ENCODE results near the gene COPS8. TPM values are rescaled to one million over a fixed set of nuclear protein-coding genes. Genes with fewer than 3 reads are reported as not detected.

The COPS8 gene
- total and polyA plus RNA-seq, 2 donors (not counting 3 experiments of a cell fraction or from before 2014, with no cell fraction given) = 73.6 to 80.7 TPM

DNA sequence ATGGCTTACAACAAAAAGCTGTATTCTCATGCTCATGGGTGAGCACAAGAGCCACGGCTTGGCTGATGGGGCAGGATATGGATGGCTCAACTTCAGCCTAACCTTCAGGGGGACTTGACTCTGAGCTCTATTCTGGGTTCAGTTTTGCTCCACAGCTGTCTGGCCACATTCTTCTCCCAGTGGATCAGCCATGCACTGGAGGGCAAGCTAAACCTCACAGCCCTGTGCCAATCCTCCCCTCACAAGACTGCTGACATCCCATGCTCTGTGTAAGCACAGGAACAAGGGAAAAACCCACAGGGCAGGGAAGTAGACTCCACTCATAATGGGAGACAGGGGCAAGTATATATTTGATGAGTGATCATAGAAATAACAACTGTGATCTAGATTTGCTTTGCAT lies 35.6 kb downstream of the COPS8 start:
- Histone ChIP-seq H3K4me2 (ENCODE audit: insufficient read depth, low read length) (no peak overlapping the region), H2AFZ (ENCODE audit: low read depth, low read length) (no peak overlapping the region), H4K20me1 (replicated peaks; ENCODE audit: control insufficient read depth, extremely low read depth, insufficient read depth, low read length) (no peaks in the 10 kb centered on the region), H3K4me1 (ENCODE audit: control insufficient read depth, extremely low read depth, insufficient read depth, low read length) (peaks cover 3% of the 10 kb centered on the region), H3K9me3 (replicated peaks; ENCODE audit: control insufficient read depth, insufficient read depth, low read length) (no peaks in the 10 kb centered on the region), H3K27me3 (ENCODE audit: control insufficient read depth in 2 of 2, insufficient read depth in 2 of 2, low read length in 2 of 2) (no peaks in the 10 kb centered on the region), H3K36me3 (ENCODE audit: control insufficient read depth in 2 of 2, extremely low read depth in 1 of 2, insufficient read depth in 2 of 2, low read length in 2 of 2) (no peaks in the 10 kb centered on the region), H3K9me1 (replicated peaks; ENCODE audit: control insufficient read depth, extremely low read depth, insufficient read depth, low read length) (no peaks in the 10 kb centered on the region), H3K4me3 (replicated peaks in 1 of 3; ENCODE audit: insufficient read depth in 1 of 3, low read depth in 1 of 3, low read length in 3 of 3) (no peak overlapping the region), H3K27ac (ENCODE audit: insufficient read depth, low read depth, low read length) (no peak overlapping the region), H3K79me2 (ENCODE audit: control insufficient read depth, insufficient read depth, low read length) (no peaks in the 10 kb centered on the region), H3K9ac (replicated peaks; ENCODE audit: extremely low read depth, insufficient read depth, low read length) (no peak overlapping the region)
- ChIA-PET CTCF (interaction anchor here (0.8 to 3.9 kb wide), 20 partner anchors 12 to 624 kb away, joined by 3 to 45 read pairs (median 5); partner anchors contain the start of gene COPS8), POLR2A (interaction anchor here (0.6 kb wide), 1 partner anchor 527 kb away, joined by 3 read pairs; no protein-coding TSS in a partner anchor)
- FAIRE-seq (no peak), DNase-seq (ENCODE audit: low read depth, low spot score) (no peak)
- no TSS peak for BruUV-seq (replicated peaks)
- intact Hi-C loops (cut with micrococcal nuclease) = no loop called here
- dilution Hi-C loops (cut with MboI; ENCODE audit: extremely low pct_ligation_motif_present, low sequenced_read_pairs) = no loop called here
- TF ChIP-seq POLR2AphosphoS5 (IDR thresholded peaks at IDR 0.05; ENCODE audit: insufficient read depth, low read depth, low read length) = no peak
- TF ChIP-seq GATA2 (IDR thresholded peaks at IDR 0.05; ENCODE audit: insufficient read depth, insufficient read length, low read depth, low read length) = no peak
- TF ChIP-seq, protein P1, sequence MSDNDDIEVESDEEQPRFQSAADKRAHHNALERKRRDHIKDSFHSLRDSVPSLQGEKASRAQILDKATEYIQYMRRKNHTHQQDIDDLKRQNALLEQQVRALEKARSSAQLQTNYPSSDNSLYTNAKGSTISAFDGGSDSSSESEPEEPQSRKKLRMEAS (IDR thresholded peaks at IDR 0.05; ENCODE audit: insufficient read depth, insufficient read length) = no peak
- TF ChIP-seq EZH2 (IDR thresholded peaks at IDR 0.05; ENCODE audit: borderline replicate concordance, low read depth, low read length, severe bottlenecking) = no peak
- no peak for TF ChIP-seq JUN (IDR thresholded peaks at IDR 0.05; ENCODE audit: borderline replicate concordance, insufficient read depth, insufficient read length, low read depth)
- TF ChIP-seq, protein P2, sequence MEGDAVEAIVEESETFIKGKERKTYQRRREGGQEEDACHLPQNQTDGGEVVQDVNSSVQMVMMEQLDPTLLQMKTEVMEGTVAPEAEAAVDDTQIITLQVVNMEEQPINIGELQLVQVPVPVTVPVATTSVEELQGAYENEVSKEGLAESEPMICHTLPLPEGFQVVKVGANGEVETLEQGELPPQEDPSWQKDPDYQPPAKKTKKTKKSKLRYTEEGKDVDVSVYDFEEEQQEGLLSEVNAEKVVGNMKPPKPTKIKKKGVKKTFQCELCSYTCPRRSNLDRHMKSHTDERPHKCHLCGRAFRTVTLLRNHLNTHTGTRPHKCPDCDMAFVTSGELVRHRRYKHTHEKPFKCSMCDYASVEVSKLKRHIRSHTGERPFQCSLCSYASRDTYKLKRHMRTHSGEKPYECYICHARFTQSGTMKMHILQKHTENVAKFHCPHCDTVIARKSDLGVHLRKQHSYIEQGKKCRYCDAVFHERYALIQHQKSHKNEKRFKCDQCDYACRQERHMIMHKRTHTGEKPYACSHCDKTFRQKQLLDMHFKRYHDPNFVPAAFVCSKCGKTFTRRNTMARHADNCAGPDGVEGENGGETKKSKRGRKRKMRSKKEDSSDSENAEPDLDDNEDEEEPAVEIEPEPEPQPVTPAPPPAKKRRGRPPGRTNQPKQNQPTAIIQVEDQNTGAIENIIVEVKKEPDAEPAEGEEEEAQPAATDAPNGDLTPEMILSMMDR (IDR thresholded peaks at IDR 0.05; ENCODE audit: extremely low read depth in 1 of 2, insufficient read depth in 1 of 2, low read depth in 1 of 2, low read length in 2 of 2) = no peak
- TF ChIP-seq MYC (IDR thresholded peaks at IDR 0.05; ENCODE audit: low read depth, low read length) = no peak
- TF ChIP-seq FOS (IDR thresholded peaks at IDR 0.05; ENCODE audit: borderline replicate concordance, insufficient read depth, low read length) = no peak
- TF ChIP-seq POLR2A (IDR thresholded peaks at IDR 0.05; ENCODE audit: low read depth, low read length) = no peak
